GM21528 (cell line): ENCODE data around the gene AP1S3.

Experiments used
- ATAC-seq: cut with Tn5 transposase; IDR thresholded peaks from one replicate; pipeline ENCODE4 v1.9.1; 2021; ENCODE audit warnings: mild to moderate bottlenecking, moderate library complexity; ENCODE audit not compliant: unreplicated experiment, low FRiP score

Gene AP1S3

DNA sequence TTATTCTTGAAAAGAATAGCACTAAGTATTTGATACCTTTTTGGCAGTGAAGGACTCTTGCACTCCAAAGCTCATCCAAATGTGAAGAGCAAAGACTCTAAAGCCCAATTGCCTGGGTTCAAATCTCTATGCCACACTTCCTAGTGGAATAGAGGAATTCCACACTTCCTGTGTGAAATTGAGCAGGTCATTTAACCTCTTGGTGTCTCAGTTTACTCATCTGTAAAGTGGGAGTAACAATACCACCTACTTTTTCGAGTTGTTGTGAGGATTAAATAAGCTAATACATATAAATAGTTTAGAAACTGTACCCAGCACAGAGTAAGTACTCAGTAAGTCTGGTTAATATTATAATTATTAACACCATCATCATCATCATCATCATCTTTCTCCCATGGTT is 72.6 kb downstream of the AP1S3 start:
- no peak for ATAC-seq

DNA sequence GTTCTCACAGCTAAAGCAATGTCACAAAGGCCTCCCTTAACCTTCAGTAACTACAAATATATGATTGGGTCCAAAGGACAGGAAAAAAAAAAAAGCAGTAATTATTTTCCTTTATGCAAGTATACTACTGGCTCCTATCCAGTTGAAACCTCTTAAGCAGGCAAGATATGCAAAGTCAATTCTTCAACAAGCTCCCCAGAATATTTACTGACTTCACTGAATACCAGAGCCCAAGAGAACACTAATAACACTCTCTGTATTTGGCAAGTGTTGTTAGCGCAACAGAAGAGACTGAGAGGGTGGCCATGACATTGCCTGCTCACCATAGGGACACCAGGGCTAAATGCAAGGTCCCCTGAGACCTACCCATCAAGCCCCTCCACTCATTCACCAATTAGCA is 74.5 kb downstream of the AP1S3 start:
- ATAC-seq, result no peak

DNA sequence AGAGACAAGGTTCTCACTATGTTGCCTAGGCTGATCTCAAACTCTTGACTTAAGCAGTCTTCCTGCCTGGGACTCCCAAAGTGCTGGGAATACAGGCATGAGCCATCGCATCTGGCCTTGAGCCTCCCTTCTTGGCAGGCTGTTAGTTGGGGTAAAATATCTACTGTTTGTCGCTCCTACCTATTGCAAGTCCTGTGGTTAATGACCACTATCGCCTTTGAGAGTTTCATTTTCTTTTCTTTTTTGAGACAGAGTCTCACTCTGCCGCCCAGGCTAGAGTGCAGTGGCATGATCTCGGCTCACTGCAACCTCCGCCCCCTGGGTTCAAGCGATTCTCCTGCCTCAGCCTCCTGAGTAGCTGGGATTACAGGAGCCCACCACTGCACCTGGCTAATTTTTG is 75.6 kb downstream of the AP1S3 start:
- ATAC-seq, result peak; percentile 76

DNA sequence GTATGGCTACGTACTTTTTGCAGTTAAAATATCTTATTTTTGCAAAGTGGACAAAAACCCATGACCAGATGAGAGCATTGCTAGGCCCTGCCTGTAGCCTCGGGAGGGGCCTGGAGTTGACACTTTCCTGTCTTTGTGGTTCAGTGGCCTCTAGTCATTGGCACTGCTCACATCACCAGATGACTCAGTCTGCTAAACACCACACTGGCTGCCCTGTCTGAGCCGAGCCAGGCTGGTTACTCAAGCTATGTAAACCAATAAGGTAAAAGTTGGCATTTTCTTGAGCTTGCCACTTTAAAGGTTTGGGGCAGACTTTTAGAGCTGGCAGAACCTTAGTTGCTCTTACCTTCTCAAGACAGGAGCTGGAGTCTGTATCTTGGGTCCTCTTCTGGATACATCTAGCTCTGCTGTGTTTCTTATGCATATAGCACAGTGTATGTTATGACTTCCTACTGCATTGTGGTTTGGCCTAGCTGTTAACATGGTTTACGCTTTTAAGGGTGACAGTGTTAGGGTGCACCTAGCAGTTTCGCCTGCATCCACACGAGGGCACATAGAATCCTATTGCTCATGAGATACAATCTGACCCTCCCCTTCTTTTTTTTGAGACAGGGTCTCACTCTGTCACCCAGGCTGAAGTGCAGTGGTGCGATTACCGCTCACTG is 76.4 kb downstream of the AP1S3 start:
- ATAC-seq, result peak; percentile 83

DNA sequence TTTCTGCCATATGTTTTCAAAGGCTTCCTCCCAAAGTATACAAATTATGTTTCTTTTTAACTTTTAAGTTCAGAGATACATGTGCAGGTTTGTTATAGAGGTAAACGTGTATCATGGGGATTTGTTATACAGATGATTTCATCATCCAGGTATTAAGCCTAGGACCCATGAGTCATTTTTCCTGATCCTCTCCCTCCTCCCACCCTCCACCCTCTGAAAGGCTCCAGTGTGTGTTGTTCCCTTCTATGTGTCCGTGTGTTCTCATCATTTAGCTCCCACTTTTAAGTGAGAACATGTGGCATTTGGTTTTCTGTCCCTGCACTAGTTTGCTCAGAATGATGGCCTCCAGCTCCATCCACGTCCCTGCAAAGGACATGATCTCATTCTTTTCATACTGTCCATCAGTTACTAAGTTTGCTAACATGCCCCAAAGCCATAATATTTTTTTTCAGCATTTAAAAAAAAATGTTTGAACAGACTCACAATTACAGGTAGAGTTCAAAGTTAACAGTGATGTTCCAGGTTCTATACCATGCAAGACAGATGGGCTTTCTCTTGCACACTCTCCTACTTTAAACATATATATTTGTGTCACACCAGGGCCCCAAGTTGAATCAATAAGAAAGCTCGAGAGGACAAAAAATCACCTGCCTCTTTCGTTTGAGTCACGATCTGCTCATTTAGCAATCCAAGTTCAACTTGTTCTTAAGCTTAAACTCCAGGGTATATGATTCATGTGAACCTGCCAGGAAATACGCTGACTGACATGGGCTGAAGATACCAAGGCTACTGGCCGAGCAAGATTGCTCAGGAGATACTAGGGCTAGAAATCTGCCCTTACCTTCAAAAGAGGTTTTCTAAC is 77.6 kb downstream of the AP1S3 start:
- no peak for ATAC-seq

DNA sequence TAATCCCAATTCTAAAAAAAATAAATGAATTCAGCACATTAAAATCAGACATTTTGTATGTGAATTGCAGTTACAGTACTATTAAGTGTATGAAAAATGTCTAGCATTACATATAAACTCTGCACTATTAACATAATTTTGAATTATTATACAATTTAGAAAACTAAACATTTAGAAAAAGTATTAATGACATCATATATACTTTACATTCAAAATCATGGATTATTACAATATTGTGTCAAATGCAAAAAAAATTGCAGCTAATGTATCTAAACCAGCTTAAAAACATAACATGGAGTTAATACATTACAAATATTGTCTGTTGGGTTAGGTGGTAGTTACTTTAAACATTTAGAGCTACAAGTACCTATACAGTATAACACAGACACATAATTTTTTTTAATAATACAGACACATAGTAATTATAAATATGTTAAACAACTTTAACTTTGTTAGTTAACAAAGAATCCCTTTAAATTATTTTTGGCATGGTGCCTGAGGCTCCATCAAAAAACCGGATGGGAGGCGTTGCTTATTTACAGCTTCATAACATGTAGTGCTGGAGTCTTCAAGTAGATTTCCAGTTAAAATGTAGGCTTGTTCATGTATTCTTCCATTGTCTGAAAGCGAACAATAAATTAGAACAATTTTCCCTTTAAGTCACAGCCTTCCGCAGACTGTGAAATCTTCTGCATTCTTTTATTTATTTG is 79.1 kb downstream of the AP1S3 start:
- no peak for ATAC-seq

DNA sequence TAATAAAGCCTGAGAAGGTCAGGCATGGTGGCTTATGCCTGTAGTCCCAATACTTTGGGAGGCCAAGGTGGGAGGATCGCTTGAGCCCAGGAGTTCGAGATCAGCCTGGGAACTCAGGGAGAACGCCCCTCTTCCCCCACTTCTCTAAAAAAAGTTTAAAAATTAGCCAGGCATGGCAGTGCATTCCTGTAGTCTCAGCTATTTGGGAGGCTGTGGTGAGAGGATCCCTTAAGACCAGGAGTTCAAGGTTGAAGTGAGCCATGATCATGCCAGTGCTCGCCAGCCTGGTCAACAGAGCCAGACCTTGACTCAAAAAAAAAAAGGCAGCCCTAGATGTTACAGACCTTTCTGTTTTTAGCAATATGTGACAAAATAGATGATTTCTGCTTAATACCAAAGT is 83.4 kb downstream of the AP1S3 start:
- no peak for ATAC-seq

DNA sequence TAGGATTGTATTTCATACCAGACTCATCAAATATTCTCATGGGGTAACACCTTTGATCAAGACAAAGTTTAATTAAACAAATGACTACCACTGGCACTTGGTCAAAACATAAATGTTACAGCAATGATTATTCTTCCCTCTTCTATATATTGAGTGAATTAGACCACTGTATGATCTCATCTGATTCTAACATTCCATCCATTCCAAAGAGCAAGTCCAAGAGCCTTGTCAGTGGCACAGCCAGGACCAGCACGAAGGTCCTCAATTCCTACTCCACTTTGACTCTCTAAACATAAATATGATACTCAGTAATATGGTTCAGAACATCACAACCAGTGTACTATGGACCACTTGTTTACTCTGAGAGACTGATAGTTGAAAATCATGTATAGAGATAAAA is 86.4 kb downstream of the AP1S3 start:
- no peak for ATAC-seq

DNA sequence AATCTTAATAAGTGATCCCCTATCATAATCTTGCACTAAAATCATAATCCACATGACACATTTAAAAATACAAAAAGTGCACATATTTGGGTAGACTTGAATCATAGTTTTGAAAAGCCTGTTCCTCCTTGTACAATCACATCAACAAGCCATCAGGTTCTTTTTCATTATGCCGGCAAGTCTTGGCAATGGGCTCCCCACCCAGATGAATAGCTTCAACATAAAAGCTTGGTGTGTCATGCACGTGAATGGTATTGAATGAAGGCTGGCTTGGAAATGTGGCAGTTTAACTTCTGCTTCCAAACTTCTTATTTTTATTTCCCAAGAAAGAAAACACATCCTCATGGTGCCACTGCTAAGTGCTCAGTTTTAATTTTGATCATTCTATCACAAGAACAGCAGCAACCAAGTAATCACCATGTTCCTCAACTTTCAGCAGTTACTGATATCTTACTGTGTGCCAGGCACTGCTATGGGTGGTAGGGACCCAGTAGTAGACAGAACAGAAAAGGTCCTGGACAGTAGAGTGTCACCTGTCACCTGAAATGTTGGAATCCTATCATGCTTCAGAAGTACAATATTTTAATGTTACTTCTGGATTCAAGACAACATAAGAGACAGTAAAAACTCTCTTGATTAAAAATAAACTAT is 89.9 kb downstream of the AP1S3 start:
- ATAC-seq, result no peak

DNA sequence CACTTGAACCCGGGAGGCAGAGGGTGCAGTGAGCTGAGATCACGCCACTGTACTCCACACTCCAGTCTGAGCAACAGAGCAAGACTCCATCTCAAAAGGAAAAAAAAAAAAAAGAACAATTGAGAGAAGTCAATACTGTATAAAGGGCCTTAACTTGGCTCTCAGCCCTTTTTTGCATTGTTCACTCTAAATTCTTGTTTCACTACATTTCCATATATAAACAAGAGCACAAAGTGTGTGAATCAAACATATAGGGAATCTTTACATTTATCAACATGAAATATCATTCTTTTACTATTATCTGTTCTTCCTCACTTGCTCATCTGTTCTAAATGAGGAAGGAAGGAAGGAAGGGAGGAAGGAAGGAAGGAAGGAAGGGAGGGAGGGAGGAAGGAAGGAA is 90.8 kb downstream of the AP1S3 start:
- no peak for ATAC-seq

DNA sequence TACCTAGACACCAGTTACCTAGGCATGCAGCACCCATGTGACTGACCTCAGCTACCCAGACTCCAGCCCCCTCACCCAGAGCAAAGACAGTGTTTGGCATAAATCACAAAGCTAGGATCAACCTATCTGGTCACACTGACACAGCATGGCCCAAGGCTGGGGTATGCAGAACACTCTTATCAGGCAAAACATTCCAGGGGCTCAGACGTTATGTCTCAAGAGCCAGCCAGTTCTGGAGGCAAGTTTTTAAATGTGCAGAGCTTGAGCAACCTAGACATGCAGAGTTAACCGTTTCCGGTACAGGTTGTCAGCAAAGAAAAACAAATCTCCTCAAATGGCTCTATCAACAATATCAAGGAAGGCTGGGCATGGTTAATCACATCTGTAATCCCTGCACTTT is 92.8 kb downstream of the AP1S3 start:
- no peak for ATAC-seq

DNA sequence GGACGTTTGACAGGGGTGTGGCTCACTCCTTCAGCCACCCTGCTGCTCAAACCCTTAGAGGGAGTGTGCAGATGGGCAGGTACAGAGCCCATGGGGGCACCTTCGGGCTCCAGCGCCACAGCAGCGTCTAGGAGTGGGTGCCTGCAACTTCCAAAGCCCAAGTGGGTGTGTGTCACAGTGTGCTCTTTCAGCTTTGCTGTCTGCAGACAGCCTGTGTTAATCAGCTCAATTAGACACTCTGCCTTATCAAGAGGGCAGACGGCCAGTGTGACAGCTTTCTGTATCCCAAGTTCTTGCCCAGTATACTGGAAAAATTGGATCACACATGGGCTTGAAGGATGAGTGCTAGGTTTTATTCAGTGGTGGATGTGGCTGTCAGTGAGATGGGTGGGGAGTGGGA is 96.7 kb downstream of the AP1S3 start:
- no peak for ATAC-seq

DNA sequence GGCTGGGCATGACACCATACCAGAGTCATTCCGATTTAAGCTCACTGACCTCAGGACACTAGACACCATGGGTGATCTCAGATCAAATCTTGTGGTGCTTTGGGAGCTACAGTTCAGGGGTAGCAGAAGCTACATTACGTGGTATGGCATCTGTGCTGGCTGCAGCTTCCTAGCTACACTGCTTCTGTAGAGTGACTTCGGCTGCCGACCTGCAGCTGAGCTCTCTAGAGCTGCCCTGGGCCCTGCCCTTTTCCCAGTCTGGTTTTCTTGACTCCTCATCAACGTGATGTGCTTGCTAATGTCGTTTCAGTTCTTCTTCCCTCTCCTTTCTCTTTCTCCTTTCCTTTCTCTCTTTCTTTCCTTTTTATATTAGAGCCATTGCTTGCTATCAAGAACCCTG is 100.2 kb downstream of the AP1S3 start:
- no peak for ATAC-seq

DNA sequence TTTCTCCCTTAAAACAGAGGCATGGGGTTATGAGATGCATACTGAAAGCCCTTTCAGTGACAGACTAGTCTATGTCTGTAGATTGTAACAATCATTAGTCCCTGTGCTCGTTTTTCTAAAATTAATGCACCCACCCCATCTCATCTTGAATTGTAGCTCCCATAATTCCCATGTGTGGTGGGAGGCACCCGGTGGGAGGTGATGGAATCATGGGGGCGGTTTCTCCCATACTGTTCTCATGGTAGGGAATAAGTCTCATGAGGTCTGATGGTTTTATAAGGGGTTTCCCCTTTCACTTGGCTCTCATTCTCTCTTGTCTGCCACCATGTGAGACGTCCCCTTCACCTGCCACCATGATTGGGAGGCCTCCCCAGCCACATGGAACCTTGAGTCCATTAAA is 100.9 kb downstream of the AP1S3 start:
- ATAC-seq, result no peak

DNA sequence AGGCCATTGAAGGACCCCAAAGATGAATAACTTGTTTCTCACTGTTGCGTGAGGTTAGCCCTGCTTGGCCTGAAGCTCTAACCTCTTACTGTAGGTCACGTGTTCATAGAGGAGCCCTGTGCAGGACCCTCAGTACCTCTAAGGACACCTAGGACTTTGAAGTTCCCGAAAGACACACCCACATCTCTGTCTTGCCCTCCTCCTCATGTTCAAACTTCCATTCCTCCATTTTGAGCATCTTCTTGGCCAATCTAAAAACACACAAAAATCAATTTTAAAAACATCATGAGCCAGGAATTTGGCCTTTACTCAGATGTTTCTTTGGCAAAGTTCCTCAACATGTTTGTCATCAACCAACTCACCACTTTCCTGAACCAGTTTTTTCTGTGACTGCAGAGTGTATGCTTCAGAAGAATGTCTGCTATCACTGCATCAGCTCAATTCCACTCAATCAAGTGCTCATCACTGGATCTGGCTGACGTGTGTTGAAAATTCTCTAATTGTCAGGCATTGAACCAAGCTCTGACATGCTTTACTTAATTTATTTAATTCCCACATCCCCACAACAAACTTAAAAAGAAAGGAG is 101.6 kb downstream of the AP1S3 start:
- ATAC-seq, result no peak

DNA sequence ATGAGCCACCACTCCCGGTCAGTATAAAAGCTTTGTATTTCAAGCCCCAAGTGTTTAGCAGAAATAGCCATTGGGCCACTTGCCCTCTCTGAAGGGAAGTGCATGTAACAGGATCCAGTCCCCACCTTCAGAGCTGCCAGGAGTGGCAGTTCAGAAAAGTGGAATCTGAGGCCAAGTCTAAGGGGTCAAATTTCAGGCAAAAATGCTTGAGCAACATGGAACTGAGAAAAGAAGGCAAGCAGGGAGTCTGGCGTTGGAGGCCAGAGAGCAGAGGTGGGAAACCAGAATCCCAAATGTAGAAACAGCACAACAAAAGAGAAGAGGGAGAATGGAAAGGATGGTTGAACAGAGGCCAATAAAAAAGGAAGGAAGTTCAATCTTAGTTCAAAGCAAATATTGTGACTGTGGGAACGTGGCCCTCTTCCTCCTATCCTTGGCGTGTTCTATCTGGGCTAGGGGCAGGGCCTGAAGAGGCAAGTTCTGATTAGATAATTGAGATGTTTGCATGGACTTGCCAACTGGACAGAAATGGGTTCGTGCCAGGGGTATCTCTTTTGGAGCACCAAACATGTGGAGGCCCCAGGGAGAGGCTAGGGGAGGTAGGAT is 102.2 kb downstream of the AP1S3 start:
- ATAC-seq, result no peak

DNA sequence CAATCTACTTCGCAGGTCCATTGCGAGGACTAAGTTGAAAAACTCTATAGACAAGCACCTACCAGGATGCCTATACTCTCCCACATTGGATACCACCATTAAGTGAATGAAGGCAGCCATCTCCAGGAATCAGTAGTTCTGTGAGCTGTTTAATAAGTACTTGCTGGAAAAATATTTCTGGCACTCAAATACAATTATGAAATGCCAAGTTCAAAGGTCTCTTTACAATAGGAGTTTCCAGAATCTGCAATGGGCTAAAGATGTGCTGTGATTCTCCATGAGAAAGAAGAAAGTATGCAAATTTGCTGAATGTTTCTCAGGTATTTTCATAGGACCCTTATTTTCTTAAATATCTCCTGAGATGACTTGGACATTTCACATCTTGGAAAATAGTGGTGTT is 103.0 kb downstream of the AP1S3 start:
- ATAC-seq, result no peak

DNA sequence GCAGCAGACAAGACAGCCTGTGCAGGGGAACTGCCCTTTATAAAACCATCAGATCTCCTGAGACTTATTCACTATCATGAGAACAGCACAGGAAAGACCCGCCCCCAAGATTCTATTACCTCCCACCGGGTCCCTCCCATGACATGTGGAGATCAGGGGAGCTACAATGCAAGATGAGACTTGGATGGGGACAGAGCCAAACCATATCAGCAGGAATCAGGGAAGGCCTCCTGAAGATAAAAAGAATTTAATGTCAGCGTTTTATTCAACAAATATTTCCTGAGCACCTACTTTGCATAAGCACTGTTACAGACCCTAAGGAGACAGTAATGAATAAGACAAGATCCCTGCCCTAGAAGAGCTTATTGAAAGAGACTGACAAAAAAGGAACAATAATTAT is 105.0 kb downstream of the AP1S3 start:
- no peak for ATAC-seq

DNA sequence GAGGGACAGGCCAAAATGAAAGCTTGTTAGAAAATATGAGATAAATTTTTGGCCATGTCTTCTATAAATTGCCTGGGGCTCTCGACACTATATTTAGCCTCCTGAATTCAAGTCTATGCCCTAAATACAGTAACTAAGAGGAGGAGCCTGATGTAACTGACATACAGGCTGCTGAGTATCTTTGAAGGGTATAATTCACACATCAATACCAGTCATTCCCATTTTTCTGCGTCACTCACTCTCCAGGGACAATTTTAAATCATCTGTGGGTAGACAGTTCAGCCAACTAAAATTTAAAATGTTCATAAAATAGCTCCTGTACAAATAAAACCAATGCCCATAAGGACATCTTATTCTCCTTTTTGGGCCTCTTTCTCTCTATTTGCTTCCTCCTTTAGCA is 105.9 kb downstream of the AP1S3 start:
- no peak for ATAC-seq

DNA sequence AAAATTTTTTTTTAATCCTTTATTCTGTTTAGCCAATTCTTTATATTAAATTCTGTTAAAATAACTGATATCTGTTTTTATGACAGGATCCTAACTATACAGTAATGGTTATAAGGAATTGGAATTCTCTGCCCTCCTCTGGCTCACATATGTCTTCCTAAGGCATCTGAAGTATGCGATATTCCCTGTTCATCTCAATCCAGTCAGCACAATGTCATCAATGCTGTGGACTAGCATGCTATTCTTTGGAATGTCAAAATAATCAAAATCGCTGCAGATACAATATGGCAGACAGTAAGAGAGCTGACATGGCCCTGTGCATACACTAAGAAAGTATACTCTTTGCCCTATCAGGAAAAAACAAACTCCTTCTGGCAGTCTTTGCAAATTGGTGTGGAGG is 107.6 kb downstream of the AP1S3 start:
- ATAC-seq, result no peak
